Fibroblast of villous mesenchyme (primary cell): ENCODE data around the gene STX11. TPM values are rescaled to one million over a fixed set of nuclear protein-coding genes. Genes with fewer than 3 reads are reported as not detected.

Experiments used
- DNase-seq: peaks from one replicate; pipeline ENCODE4 v3.0.0-alpha.2; 2010; ENCODE audit warnings: low read depth
- H3K4me3 ChIP-seq: 2 replicates; pipeline ENCODE4 v1.5.1; 2011; ENCODE audit warnings: low read depth, mild to moderate bottlenecking, low read length
- CTCF ChIP-seq: IDR thresholded peaks from 2 replicates; pipeline ENCODE4 v1.5.1; 2012; ENCODE audit warnings: low read depth, mild to moderate bottlenecking, low read length; ENCODE audit not compliant: insufficient read depth
- total RNA-seq: library from RNA; depleted of rRNA; stranded (reverse); fragments of >200 nt; gene quantifications from 2 replicates; pipeline ENCODE4 v1.2.3, GENCODE V29; 2012

Gene STX11
- total RNA-seq, 1 donor = 2.2 TPM

GRCh38 chr6:144139817-144140216 is 10.5 kb upstream of the STX11 start:
- TF ChIP-seq CTCF = no peak
- DNase-seq = no peak
- H3K4me3 ChIP-seq = no peak overlapping the region

- no peak overlapping the region for H3K4me3 ChIP-seq
- DNase-seq = peak; percentile 50
- no peak for TF ChIP-seq CTCF
Measured at GRCh38 chr6:144140867-144141266, 9.4 kb upstream of the STX11 start.

DNA sequence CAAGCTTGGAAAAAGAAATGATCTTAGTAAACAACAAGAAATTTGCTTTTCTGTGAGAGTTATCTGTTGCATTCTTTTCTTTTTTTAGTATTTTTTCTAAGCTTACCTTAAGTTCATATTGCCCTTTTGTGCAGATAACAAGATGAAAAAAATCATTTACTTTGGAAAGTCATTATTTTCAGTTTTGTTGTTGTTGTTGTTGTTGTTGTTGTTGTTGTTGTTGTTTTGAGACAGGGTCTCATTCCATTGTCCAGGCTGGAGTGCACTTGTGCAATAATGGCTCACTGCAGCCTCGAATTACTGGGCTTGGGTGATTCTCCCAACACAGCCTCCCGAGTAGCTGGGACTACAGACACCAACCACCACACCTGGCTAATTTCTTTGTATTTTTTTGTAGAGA is 8.8 kb upstream of the STX11 start:
- TF ChIP-seq CTCF = no peak

GRCh38 chr6:144143106-144143505 is 7.2 kb upstream of the STX11 start:
- DNase-seq = no peak
- no peak for TF ChIP-seq CTCF
- H3K4me3 ChIP-seq = no peak overlapping the region

More for the DNA sequence above, 8.8 kb upstream of the STX11 start:
- no peak for DNase-seq
- H3K4me3 ChIP-seq = no peak overlapping the region

DNA sequence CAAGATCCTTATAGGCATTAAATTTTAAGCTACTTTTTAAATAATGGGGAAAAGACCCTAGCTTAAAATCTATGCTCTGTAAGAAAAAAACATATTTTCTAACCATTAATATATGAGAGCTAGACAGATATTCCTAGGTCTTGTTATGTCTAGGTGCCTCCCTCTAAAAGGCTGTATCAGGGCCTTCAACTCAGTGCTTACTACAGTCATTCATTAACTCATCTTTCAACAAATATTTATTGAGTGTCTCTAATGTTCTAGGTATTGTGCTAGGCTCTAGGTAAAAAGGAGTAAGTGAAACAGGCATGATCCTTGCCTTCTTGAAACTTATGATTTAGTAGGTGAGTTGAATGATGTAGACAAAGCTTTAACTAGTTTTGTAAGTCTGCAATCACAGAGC is 6.4 kb upstream of the STX11 start:
- no peak for DNase-seq
- no peak overlapping the region for H3K4me3 ChIP-seq
- TF ChIP-seq CTCF = no peak

DNA sequence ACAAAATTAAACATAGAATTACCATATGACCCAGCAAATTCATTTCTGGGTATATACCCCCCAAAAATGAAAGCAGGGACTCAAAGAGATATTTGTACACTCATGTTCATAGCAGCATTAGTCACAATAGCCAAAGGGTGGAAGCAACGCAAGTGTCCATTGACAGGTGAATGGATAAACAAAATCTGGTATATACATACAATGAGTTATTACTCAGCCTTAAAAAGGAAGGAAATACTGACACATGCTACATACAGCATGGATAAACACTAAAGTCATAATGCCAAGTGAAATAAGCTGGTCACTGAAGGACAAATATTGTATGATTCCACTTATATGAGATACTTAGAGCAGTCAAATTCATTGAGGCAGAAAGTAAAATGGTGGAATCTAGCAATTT is 5.3 kb upstream of the STX11 start:
- no peak for TF ChIP-seq CTCF
- no peak for DNase-seq
- H3K4me3 ChIP-seq = no peak overlapping the region

DNA sequence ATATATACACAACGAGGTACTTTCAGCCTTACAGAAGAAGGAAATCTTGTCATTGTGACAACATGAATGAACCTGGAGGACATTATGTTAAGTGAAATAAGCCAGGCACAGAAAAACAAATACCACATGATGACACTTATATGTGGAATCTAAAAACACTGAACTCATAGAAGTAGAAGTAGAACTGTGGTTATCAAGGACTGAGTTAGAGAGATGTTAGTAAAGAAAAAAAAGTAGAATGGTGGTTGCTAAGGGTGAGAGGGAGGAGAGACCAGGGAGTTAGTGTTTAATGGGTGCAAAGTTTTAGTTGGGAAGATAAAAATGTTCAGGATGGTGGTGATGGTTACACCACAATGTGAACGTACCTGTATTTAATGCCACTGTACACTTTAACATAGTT is 4.8 kb upstream of the STX11 start:
- H3K4me3 ChIP-seq = no peak overlapping the region
- TF ChIP-seq CTCF = no peak
- peak; percentile 40 for DNase-seq
